Activated naive CD8-positive, alpha-beta T cell (primary cell): ENCODE data around the gene CDYL2.

Source experiments
- H3K27ac Mint-ChIP-seq: one replicate; pipeline ENCODE4 v1.8.0; 2021; ENCODE audit warnings: mixed read lengths
- H3K27me3 Mint-ChIP-seq: one replicate; pipeline ENCODE4 v1.8.0; 2021; ENCODE audit warnings: mixed read lengths
- H3K36me3 Mint-ChIP-seq: one replicate; pipeline ENCODE4 v1.8.0; 2021; ENCODE audit warnings: mixed read lengths
- H3K4me1 Mint-ChIP-seq: one replicate; pipeline ENCODE4 v1.8.0; 2021; ENCODE audit warnings: low read depth, mixed read lengths
- H3K4me3 Mint-ChIP-seq: one replicate; pipeline ENCODE4 v1.8.0; 2021; ENCODE audit warnings: mild to moderate bottlenecking, mixed read lengths
- H3K9me3 Mint-ChIP-seq: one replicate; pipeline ENCODE4 v1.8.0; 2021; ENCODE audit warnings: low read depth, mixed read lengths

Gene CDYL2

GRCh38 chr16:80692270-80692669 lies 112.1 kb downstream of the CDYL2 start:
- Mint-ChIP-seq H3K9me3 (no peaks in the 10 kb centered on the region), H3K36me3 (peaks cover 7% of the 10 kb centered on the region), H3K27ac (no peak overlapping the region), H3K4me3 (no peak overlapping the region), H3K4me1 (peaks cover 22% of the 10 kb centered on the region), H3K27me3 (no peaks in the 10 kb centered on the region)

- H3K27me3 Mint-ChIP-seq = no peaks in the 10 kb centered on the region
- H3K36me3 Mint-ChIP-seq = peaks cover 4% of the 10 kb centered on the region
- H3K27ac Mint-ChIP-seq = no peak overlapping the region
- no peak overlapping the region for H3K4me3 Mint-ChIP-seq
- no peaks in the 10 kb centered on the region for H3K9me3 Mint-ChIP-seq
- H3K4me1 Mint-ChIP-seq = peaks cover 22% of the 10 kb centered on the region
These were observed 113.2 kb downstream of the CDYL2 start for GRCh38 chr16:80691111-80691741.

- H3K27me3 Mint-ChIP-seq = no peaks in the 10 kb centered on the region
- H3K9me3 Mint-ChIP-seq = no peaks in the 10 kb centered on the region
- H3K36me3 Mint-ChIP-seq = peaks cover 2% of the 10 kb centered on the region
- peaks cover 17% of the 10 kb centered on the region for H3K4me1 Mint-ChIP-seq
- no peak overlapping the region for H3K4me3 Mint-ChIP-seq
- no peak overlapping the region for H3K27ac Mint-ChIP-seq
These were observed 114.9 kb downstream of the CDYL2 start for GRCh38 chr16:80689487-80689886.

GRCh38 chr16:80687606-80688005 lies 116.8 kb downstream of the CDYL2 start:
- H3K4me1 Mint-ChIP-seq = peaks cover 6% of the 10 kb centered on the region
- no peak overlapping the region for H3K4me3 Mint-ChIP-seq
- no peak overlapping the region for H3K27ac Mint-ChIP-seq
- no peaks in the 10 kb centered on the region for H3K9me3 Mint-ChIP-seq
- H3K36me3 Mint-ChIP-seq = peaks cover 4% of the 10 kb centered on the region
- H3K27me3 Mint-ChIP-seq = no peaks in the 10 kb centered on the region

- Mint-ChIP-seq H3K9me3 (no peaks in the 10 kb centered on the region), H3K27ac (no peak overlapping the region), H3K4me1 (no peaks in the 10 kb centered on the region), H3K4me3 (no peak overlapping the region), H3K36me3 (peaks cover 10% of the 10 kb centered on the region), H3K27me3 (no peaks in the 10 kb centered on the region)
These were observed 119.5 kb downstream of the CDYL2 start for GRCh38 chr16:80684906-80685305.

GRCh38 chr16:80684136-80684765 lies 120.1 kb downstream of the CDYL2 start:
- peaks cover 15% of the 10 kb centered on the region for H3K36me3 Mint-ChIP-seq
- no peak overlapping the region for H3K27ac Mint-ChIP-seq

GRCh38 chr16:80683646-80684045 lies 120.8 kb downstream of the CDYL2 start:
- H3K9me3 Mint-ChIP-seq = no peaks in the 10 kb centered on the region
- H3K27me3 Mint-ChIP-seq = no peaks in the 10 kb centered on the region
- no peak overlapping the region for H3K4me3 Mint-ChIP-seq
- no peak overlapping the region for H3K27ac Mint-ChIP-seq
- H3K36me3 Mint-ChIP-seq = peaks cover 15% of the 10 kb centered on the region
- H3K4me1 Mint-ChIP-seq = no peaks in the 10 kb centered on the region

More at GRCh38 chr16:80684136-80684765, 120.1 kb downstream of the CDYL2 start:
- H3K4me3 Mint-ChIP-seq = no peak overlapping the region
- H3K27me3 Mint-ChIP-seq = no peaks in the 10 kb centered on the region
- no peaks in the 10 kb centered on the region for H3K9me3 Mint-ChIP-seq
- H3K4me1 Mint-ChIP-seq = no peaks in the 10 kb centered on the region

- Mint-ChIP-seq H3K27ac (no peak overlapping the region), H3K4me1 (no peaks in the 10 kb centered on the region), H3K36me3 (peaks cover 15% of the 10 kb centered on the region), H3K9me3 (no peaks in the 10 kb centered on the region), H3K4me3 (no peak overlapping the region), H3K27me3 (no peaks in the 10 kb centered on the region)
These were observed 121.9 kb downstream of the CDYL2 start for GRCh38 chr16:80682421-80683070.

GRCh38 chr16:80681436-80681835 lies 123.0 kb downstream of the CDYL2 start:
- H3K36me3 Mint-ChIP-seq = peaks cover 15% of the 10 kb centered on the region
- H3K4me1 Mint-ChIP-seq = no peaks in the 10 kb centered on the region
- H3K9me3 Mint-ChIP-seq = no peaks in the 10 kb centered on the region
- H3K27me3 Mint-ChIP-seq = no peaks in the 10 kb centered on the region
- H3K27ac Mint-ChIP-seq = no peak overlapping the region
- no peak overlapping the region for H3K4me3 Mint-ChIP-seq

- Mint-ChIP-seq H3K9me3 (no peaks in the 10 kb centered on the region), H3K4me1 (no peaks in the 10 kb centered on the region), H3K36me3 (peaks cover 17% of the 10 kb centered on the region), H3K27me3 (no peaks in the 10 kb centered on the region), H3K4me3 (no peak overlapping the region), H3K27ac (no peak overlapping the region)
These were observed 123.6 kb downstream of the CDYL2 start for GRCh38 chr16:80680839-80681238.

GRCh38 chr16:80680046-80680445 lies 124.4 kb downstream of the CDYL2 start:
- peaks cover 17% of the 10 kb centered on the region for H3K36me3 Mint-ChIP-seq
- no peaks in the 10 kb centered on the region for H3K27me3 Mint-ChIP-seq

GRCh38 chr16:80674884-80675283 lies 129.5 kb downstream of the CDYL2 start:
- H3K36me3 Mint-ChIP-seq = peaks cover 12% of the 10 kb centered on the region

More at GRCh38 chr16:80680046-80680445, 124.4 kb downstream of the CDYL2 start:
- Mint-ChIP-seq H3K9me3 (no peaks in the 10 kb centered on the region), H3K27ac (no peak overlapping the region), H3K4me3 (no peak overlapping the region), H3K4me1 (no peaks in the 10 kb centered on the region)

GRCh38 chr16:80672379-80672778 lies 132.0 kb downstream of the CDYL2 start:
- Mint-ChIP-seq H3K27ac (no peak overlapping the region), H3K4me3 (no peak overlapping the region), H3K9me3 (no peaks in the 10 kb centered on the region), H3K4me1 (peaks cover 11% of the 10 kb centered on the region), H3K27me3 (no peaks in the 10 kb centered on the region), H3K36me3 (peaks cover 8% of the 10 kb centered on the region)

More at GRCh38 chr16:80674884-80675283, 129.5 kb downstream of the CDYL2 start:
- no peak overlapping the region for H3K27ac Mint-ChIP-seq
- peaks cover 8% of the 10 kb centered on the region for H3K4me1 Mint-ChIP-seq
- H3K9me3 Mint-ChIP-seq = no peaks in the 10 kb centered on the region
- H3K27me3 Mint-ChIP-seq = no peaks in the 10 kb centered on the region
- no peak overlapping the region for H3K4me3 Mint-ChIP-seq

GRCh38 chr16:80671281-80671849 lies 133.0 kb downstream of the CDYL2 start:
- H3K9me3 Mint-ChIP-seq = no peaks in the 10 kb centered on the region
- no peaks in the 10 kb centered on the region for H3K27me3 Mint-ChIP-seq
- no peak overlapping the region for H3K27ac Mint-ChIP-seq
- H3K4me1 Mint-ChIP-seq = peaks cover 11% of the 10 kb centered on the region
- H3K4me3 Mint-ChIP-seq = no peak overlapping the region
- peaks cover 8% of the 10 kb centered on the region for H3K36me3 Mint-ChIP-seq

GRCh38 chr16:80670170-80670865 lies 134.1 kb downstream of the CDYL2 start:
- peaks cover 6% of the 10 kb centered on the region for H3K36me3 Mint-ChIP-seq
- peaks cover 11% of the 10 kb centered on the region for H3K4me1 Mint-ChIP-seq
- no peak overlapping the region for H3K4me3 Mint-ChIP-seq
- H3K9me3 Mint-ChIP-seq = no peaks in the 10 kb centered on the region
- peak overlapping the region; percentile 67 for H3K27ac Mint-ChIP-seq
- H3K27me3 Mint-ChIP-seq = no peaks in the 10 kb centered on the region
